HL-60/S4 treated with retinoic acid at 250 ng/mL for 4 days and 3 days (cell line): ENCODE data around the gene ZNF138.
"Not testable (repeated sequence)": the region's sequence is repeated elsewhere in the genome, so short reads cannot be mapped to it uniquely, and the experiment has no call there.

Source experiments
- in situ Hi-C: fragments of 300-500 bp; cut with MboI; formaldehyde crosslinking; loops from 2 replicates; pipeline ENCODE4 v1.7.0; 2022; ENCODE audit warnings: low sequenced_read_pairs

ZNF138 gene

DNA sequence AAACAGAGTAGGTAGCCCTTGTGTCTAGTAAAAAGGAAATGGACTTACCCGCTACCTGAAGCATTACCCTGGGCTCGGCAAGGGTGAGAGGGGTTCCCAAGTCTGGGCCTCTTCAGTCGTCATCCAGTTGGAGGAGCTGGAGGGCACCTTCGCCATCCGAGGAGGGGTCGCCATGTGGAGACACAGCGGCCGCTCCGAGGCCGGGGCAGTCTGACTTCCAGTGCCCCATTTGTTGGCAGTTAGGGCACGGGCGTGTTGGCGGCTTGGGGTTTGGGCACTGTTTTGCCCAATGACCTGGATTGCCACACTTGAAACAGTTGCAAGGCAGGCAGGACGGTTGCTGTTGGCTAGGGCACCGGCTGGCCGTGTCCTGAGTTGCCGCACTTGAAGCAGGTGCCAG is 43.8 kb downstream of the ZNF138 start:
- in situ Hi-C loops = not testable (repeated sequence)

DNA sequence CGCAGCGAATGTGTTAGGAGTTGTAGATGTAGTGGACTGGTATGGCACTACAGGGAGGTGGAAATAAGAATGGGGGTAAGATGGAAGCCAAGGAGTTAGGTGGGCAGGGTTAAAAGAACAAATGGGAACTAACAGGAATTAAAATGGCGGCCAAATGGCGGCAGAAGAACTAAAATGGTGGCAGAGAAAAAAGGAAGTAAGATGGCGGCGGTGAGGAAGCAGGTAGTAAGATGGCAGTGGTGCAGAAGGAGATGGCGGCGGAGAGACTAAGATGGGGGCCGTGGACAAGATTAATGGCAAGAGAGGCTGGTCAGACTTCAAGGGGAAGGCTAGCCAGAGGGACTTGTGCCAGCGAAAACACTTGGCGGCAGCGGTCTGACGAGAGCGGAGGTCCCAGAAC is 44.5 kb downstream of the ZNF138 start:
- in situ Hi-C loops = no loop called here

GRCh38 chr7:64839910-64840309 is 45.7 kb downstream of the ZNF138 start:
- in situ Hi-C loops = no loop called here

DNA sequence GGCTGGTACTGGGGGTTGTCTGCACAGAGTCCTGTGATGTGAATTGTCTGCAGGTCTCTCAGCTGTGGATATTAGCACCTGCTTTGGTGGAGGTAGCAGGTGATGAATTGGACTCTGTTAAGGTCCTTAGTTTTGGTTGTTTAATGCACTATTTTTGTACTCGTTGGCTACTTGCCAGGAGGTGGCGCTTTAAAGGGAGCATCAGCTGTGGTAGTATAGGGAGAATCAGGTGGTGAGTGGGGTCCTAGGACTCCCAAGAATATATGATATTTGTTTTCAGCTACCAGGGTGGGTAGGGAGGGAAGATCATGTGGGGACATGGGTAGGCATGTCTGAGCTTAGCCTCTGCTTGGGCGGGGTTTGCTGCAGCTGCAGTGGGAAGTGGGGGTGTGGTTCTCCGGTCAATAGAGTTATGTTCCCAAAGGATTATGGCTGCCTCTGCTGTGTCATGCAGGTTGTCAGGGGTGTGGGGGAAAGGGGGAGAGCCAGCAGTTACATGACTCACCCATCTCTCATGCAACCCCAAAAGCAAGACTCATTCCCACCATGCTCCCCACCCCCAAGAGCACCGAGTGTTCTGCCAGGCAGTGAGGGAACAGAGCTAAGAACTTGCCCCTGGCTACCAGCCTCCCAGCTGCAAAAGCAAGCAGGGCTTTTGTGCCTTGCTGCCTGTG is 55.2 kb downstream of the ZNF138 start:
- in situ Hi-C loops = no loop called here

- in situ Hi-C loops = no loop called here
Observed at GRCh38 chr7:64849924-64850499, 55.8 kb downstream of the ZNF138 start.

DNA sequence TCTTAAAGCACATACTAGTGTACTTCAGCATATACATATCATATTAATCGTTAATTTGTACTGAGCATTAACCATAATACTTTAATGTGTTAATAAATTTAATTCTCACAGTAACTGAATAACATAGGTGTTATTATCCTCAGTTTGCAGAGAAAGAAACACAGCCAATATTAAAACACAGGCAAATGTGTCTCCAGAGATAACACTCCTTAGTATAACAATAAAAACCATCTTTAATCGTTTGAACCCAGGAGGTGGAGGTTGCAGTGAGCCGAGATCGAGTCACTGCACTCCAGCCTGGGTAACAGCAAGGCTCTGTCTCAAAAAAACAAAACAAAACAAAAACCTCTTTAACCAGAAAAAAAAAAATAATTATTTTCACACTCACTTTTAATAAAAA is 59.5 kb downstream of the ZNF138 start:
- in situ Hi-C loops = no loop called here

DNA sequence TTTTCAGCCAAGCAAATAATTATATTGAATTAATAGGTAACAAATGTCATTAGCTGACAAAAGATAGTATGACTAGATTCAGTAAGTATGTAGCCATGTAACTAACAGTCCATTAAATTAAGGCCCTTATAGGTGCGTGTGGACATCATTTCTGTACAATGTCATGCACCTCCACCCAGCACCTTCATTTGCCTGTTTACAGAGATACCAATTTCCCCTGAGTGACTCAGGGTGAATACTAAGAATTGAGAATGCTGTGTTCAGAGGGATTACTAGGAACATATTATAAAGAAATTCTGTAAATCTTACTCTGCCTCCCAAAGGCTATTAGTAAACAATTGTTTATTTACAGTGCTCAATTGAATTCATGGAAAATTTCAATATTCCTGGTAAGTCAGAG is 60.7 kb downstream of the ZNF138 start:
- in situ Hi-C loops = no loop called here

DNA sequence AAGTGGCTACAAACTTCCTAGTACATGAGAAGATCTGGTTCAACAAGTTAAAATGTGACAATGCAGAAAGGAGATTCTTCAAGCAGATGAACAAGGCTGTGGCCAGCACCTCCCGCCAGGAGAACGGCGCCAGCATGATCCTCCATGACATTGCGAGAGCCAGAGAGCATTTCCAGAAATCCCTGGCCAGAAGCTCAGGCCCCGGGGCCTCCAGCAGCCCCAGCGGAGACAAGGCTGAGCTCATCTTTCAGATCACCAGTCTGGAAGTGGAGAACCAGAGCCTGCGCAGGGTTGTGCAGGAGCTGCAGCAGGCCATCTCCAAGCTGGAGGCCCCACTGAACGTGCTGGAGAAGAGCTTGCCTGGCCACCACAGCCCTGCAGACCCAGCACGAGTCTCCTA is 68.8 kb downstream of the ZNF138 start:
- in situ Hi-C loops = no loop called here

DNA sequence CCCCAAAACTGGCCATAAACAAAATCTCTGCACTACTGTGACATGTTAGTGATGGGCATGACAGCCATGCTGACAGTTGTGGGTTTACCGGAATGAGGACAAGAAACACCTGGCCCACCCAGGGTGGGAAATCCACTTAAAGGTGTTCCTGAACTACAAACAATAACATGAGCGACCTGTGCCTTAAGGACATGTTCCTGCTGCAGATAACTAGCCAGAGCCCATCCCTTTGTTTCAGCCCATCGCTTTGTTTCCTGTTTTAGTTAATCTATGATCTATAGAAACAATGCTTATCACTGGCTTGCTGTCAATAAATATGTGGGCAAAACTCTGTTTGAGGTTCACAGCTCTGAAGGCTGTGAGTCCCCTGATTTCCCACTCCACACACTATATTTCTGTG is 69.3 kb downstream of the ZNF138 start:
- in situ Hi-C loops = not testable (repeated sequence)

- in situ Hi-C loops = no loop called here
Observed at GRCh38 chr7:64863969-64864368, 69.7 kb downstream of the ZNF138 start.

DNA sequence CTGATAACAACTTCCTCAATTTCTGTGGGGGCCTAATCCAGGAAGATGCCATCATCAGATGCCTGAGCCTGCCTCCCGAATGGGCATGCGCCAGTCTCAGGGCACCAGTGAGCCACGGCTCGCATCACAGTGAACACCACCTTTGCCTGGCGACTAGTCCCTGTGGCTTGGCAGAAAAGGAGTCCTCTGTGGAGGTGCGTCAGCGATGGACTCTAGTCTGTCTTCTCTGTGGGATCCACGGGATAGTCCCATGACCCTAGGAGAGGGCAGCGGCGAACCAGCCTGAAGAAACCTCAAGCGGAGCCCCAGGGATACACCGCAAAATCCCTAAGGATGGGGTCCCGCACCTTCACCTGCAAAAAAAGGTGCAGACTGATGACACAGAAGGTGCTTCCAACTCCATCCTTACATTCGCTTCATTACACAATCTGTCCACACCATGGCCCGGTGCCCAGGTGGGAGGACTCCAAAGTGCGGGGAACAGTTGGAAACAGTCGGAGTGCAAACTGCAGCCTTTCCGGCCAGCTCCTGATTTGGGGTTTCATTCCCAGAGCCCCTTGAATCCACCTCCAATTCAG is 73.7 kb downstream of the ZNF138 start:
- in situ Hi-C loops = no loop called here

DNA sequence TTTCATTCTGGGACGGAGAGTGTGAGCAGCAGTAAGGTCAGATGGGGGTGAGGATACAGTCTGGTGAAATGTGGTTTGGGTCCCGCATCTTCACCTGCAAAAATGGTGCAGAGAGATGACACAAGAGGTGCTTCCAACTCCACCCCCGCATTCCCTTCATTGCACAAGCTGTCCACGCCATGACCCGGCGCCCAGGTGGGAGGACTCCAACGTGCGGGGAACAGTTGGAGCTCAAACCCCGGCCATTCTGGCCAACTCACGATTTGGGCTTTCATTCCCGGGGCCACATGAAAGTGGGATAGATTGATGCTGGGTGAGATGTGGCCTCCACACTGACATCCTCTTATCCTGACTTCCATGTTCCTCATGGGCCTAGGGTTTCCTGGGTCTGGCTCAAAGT is 74.3 kb downstream of the ZNF138 start:
- in situ Hi-C loops = no loop called here

DNA sequence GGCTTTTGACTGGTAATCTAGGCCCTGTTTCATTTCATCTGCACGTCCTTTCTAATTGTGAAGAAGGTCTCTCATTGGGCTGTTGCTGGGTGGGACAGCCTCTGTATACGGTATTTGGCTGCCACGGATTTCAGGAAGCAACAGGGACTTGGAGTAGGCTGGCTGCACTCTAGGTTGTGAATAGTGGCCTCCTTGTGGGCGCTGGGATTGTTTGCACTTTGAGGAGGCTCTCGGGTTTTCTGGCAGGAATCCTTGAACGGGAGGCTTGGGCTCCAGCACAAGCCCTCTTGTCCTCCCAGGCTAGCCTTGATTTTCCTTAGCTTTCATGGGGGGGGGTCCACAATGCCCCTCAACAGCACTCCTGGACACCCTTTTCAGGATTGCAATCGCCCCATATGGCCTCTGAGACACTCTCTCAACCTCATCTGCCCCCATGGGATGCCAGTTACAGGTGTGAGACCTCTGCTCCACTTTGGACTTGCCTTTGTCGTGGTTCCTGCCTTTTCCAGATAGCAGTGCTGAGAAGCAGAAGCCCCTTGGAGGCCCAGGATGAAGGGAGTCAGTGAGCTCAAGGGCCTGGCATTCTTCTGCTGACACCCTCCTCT is 75.0 kb downstream of the ZNF138 start:
- in situ Hi-C loops = no loop called here

DNA sequence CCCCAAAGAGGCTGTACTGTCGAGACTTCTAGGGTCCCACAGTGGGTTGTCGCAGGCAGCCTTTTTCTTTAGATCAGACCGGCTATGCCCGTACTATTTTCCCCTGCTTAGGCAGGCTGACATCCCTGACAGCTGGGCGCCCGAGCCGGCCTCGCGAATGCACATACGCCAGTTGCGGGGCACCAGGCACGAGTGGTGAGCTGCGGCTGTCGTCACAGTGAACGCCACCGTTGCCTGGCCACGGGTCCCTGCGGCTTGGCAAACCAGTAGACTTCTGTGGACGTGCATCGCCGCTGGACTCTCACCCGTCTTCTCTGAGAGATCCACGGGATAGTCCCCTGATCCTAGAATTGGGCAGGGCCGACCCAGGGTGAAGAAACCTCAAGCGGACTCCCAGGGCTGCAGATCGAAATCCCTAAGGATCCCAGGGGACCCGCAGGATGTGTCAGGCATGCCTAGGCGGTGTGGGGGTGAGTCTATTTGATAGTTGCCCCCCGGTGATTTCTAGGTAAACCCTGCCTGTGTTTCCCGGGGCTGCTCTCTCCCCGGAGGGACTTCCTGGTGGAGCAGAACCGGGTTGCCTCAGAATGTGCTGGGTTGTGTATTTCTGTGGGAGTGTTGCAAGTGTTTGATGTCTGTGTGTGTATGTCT is 75.8 kb downstream of the ZNF138 start:
- in situ Hi-C loops = no loop called here

GRCh38 chr7:64870656-64871055 is 76.4 kb downstream of the ZNF138 start:
- in situ Hi-C loops = no loop called here

GRCh38 chr7:64871761-64872160 is 77.5 kb downstream of the ZNF138 start:
- in situ Hi-C loops = no loop called here

- in situ Hi-C loops = no loop called here
Observed at GRCh38 chr7:64872351-64873154, 78.3 kb downstream of the ZNF138 start.

GRCh38 chr7:64873155-64873500 is 78.9 kb downstream of the ZNF138 start:
- in situ Hi-C loops = no loop called here

DNA sequence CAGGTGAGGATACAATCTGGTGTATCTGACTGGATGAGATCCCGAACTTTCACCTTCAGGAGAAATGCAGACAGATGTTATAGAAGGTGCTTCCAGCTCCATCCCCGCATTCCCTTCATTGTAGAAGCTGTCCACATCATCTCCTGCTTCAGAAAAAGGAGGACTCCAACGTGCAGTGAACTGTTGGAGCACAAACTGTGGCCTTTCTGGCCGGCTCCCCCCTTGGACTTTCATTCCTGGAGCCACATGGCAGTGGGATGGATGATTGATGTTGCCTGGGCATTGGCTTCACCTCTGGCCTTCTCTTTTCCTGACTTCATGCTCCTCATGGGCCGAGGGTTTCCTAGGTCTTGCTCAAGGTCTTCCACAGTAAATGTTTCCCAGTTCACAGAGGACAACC is 79.3 kb downstream of the ZNF138 start:
- in situ Hi-C loops = no loop called here

DNA sequence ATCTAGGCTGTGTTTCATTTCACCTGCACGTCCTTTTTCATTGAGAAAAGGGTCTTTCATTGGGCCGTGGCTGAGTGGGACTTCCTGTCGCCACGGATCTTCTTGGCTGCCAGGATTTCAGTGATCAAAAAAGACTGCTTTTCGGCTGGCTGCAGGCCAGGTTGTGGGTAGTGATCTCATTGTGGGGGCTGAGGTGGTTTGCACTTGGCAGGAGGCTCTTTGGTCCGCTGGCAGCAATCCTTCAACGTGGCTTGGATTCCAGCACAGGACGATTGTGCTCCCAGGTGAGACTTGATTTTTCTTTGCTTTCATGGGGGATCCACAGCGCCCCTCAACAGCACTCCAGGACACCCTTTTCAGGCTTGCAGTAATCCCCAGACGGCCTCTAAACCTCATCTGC is 79.9 kb downstream of the ZNF138 start:
- in situ Hi-C loops = no loop called here
